Measurements from ENCODE around the gene ADM2.

ADM2 gene

DNA sequence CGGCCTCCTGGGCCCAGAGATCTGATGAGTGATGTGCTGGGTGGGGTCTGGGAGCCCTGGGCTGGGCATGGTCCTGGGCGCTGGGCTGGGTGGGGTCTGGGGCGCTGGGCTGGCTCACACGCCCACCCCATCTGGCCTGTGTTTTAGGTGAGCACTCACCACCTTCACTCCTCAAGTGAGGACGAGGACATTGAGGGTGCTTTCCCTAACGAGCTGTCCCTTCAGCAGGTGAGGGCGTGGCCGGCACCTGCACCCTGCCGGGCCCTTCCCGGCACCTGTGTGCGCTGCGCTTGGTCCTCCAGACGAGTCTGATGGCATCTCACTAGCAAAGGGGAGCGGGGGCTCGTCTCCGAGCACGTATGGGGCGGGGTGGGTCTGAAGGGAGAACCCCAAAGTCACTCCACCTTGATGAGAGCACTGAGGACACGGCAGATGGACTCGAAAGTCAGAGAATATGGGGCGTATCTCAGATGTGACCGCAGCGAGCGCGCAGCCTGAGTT is 44.5 kb upstream of the ADM2 start:
- no peak for TF ChIP-seq CTCF (IDR thresholded peaks at IDR 0.05; ENCODE audit: low read depth, low read length, missing control alignments)
- no peak overlapping the region for H3K4me3 ChIP-seq (ENCODE audit: low read depth, low read length)
- no peak for DNase-seq (ENCODE audit: low read depth)

DNA sequence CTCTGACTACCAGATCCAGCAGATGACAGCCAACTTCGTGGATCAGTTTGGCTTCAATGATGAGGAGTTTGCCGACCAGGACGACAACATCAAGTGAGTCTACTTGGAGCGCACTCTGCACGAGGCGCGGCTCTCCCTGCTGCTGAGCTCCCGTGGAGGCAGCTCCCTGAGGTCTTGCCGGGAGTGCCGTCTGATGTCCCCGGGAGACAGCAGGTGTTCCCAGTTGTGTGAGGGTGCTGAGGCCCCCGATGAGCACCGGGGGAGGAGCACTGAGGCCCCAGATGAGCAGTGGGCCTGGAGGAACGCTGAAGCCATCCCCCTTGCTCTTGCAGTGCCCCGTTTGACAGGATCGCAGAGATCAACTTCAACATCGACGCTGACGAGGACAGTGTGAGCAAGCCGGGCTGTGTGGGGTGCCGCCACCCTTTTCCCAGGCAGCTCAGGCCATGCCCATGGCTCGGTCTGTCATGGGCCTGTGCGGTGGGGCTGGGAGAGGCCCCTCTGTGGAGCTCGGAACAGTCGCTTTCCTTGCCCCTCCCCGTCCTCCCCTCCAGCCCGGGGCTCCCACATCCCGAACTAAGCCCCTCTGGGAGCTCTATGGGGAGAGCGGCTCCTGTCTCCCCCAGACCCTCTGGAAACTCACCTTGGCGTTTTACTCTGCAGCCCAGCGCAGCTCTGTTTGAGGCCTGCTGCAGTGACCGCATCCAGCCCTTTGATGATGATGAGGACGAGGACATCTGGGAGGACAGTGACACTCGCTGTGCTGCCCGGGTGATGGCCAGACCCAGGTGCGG is 43.6 kb upstream of the ADM2 start:
- no peak for DNase-seq (ENCODE audit: low read depth)
- no peak for TF ChIP-seq CTCF (IDR thresholded peaks at IDR 0.05; ENCODE audit: low read depth, low read length, missing control alignments)
- no peak overlapping the region for H3K4me3 ChIP-seq (ENCODE audit: low read depth, low read length)

- H3K4me3 ChIP-seq (ENCODE audit: low read depth, low read length), result no peak overlapping the region
- no peak for DNase-seq (ENCODE audit: low read depth)
- TF ChIP-seq CTCF (IDR thresholded peaks at IDR 0.05; ENCODE audit: low read depth, low read length, missing control alignments), result no peak
These were observed 42.8 kb upstream of the ADM2 start for GRCh38 chr22:50438305-50439275.

DNA sequence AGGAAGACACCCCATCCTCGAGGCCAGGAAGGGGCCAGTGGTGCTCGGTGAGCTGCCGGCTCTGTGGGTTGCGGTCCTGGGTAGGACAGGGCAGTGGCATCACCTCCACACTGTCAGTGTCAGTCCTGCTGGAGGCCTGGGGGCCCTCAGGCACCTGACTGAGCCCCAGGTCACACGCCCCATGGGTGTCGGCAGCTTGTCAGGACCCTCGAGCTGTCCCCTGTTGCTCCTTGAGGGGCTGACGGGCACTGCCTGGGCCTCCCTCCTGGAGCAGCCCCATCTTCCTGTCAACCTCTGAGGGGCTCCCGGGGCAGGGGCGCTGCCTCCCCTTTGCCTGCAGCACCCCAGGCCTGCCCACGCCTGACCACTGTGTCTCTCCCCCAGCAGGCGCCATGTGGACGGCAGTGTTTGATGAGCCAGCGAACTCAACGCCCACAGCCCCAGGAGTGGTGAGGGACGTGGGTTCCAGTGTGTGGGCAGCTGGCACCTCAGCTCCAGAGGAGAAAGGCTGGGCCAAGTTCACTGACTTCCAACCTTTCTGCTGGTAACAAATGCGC is 42.0 kb upstream of the ADM2 start:
- DNase-seq (ENCODE audit: low read depth), result no peak
- no peak overlapping the region for H3K4me3 ChIP-seq (ENCODE audit: low read depth, low read length)
- no peak for TF ChIP-seq CTCF (IDR thresholded peaks at IDR 0.05; ENCODE audit: low read depth, low read length, missing control alignments)

- no peak for TF ChIP-seq CTCF (IDR thresholded peaks at IDR 0.05; ENCODE audit: low read depth, low read length, missing control alignments)
- no peak overlapping the region for H3K4me3 ChIP-seq (ENCODE audit: low read depth, low read length)
- DNase-seq (ENCODE audit: low read depth), result no peak
These were observed 41.4 kb upstream of the ADM2 start for GRCh38 chr22:50439871-50440331.

- DNase-seq (ENCODE audit: low read depth), result no peak
- H3K4me3 ChIP-seq (ENCODE audit: low read depth, low read length), result no peak overlapping the region
- no peak for TF ChIP-seq CTCF (IDR thresholded peaks at IDR 0.05; ENCODE audit: low read depth, low read length, missing control alignments)
These were observed 40.6 kb upstream of the ADM2 start for GRCh38 chr22:50440544-50441249.

All from GM12864 (cell line).